Suppressor macrophage treated with lipopolysaccharide for 1 hour (primary cell): Measurements from ENCODE around the gene WDR31.
A peak's percentile ranks its signal among the peaks of the same experiment; 100 is the strongest.
"Not testable (repeated sequence)": the region's sequence is repeated elsewhere in the genome, so short reads cannot be mapped to it uniquely, and the experiment has no call there.

Experiments
- DNase-seq, 3 donors: peaks; one replicate each; pipeline ENCODE4 v3.0.0-alpha.2; 2020 to 2022

Gene WDR31

GRCh38 chr9:113328045-113328782 lies 11.9 kb downstream of the WDR31 start:
- DNase-seq: no peak

- DNase-seq: no peak
Observed at GRCh38 chr9:113326230-113326629, 13.8 kb downstream of the WDR31 start.

- no peak for DNase-seq
Observed at GRCh38 chr9:113322671-113323070, 17.4 kb downstream of the WDR31 start.

- DNase-seq: no peak
Observed at GRCh38 chr9:113320051-113320450, 20.0 kb downstream of the WDR31 start.

GRCh38 chr9:113319054-113319453 lies 21.0 kb downstream of the WDR31 start:
- DNase-seq: no peak

GRCh38 chr9:113317777-113318176 lies 22.3 kb downstream of the WDR31 start:
- DNase-seq: no peak

- DNase-seq: no peak
Observed at GRCh38 chr9:113316030-113316429, 24.0 kb downstream of the WDR31 start.

- peak; percentile 30 to 56 (median 33) for DNase-seq
Observed at GRCh38 chr9:113315231-113315630, 24.8 kb downstream of the WDR31 start.

- DNase-seq: no peak
Observed at GRCh38 chr9:113313261-113313660, 26.8 kb downstream of the WDR31 start.

- DNase-seq: no peak
Observed at GRCh38 chr9:113311961-113312360, 28.1 kb downstream of the WDR31 start.

- no peak for DNase-seq
Observed at GRCh38 chr9:113310538-113310937, 29.5 kb downstream of the WDR31 start.

- peak; percentile 56 to 66 (median 58) for DNase-seq
Observed at GRCh38 chr9:113309204-113309813, 30.8 kb downstream of the WDR31 start.

- no peak for DNase-seq
Observed at GRCh38 chr9:113307396-113307975, 32.6 kb downstream of the WDR31 start.

GRCh38 chr9:113306566-113306965 lies 33.5 kb downstream of the WDR31 start:
- no peak for DNase-seq

GRCh38 chr9:113302792-113303418 lies 37.2 kb downstream of the WDR31 start, which contains the start of gene RNF183:
RNF183 (minus strand) TSS chr9:113303376; CDS start chr9:113298184, 5,192 bp downstream.
- DNase-seq: no peak

- DNase-seq: no peak
Observed at GRCh38 chr9:113301548-113301947, 38.5 kb downstream of the WDR31 start.

GRCh38 chr9:113299800-113300292 lies 40.2 kb downstream of the WDR31 start:
- DNase-seq: peak; percentile 57 to 64 (median 64)

- no peak for DNase-seq
Observed at GRCh38 chr9:113298924-113299770, 40.9 kb downstream of the WDR31 start.

- DNase-seq: no peak
Observed at GRCh38 chr9:113298311-113298710, 41.8 kb downstream of the WDR31 start.

- DNase-seq: no peak
Observed at GRCh38 chr9:113296796-113297558, 43.1 kb downstream of the WDR31 start.

- not testable (repeated sequence) for DNase-seq
Observed at GRCh38 chr9:113296247-113296646, 43.8 kb downstream of the WDR31 start.
